GM12892 (cell line): ENCODE measurements around the gene ITGB7.
"Not testable (repeated sequence)": the region's sequence is repeated elsewhere in the genome, so short reads cannot be mapped to it uniquely, and the experiment has no call there.

Source experiments
- DNase-seq: peaks from one replicate; pipeline ENCODE4 v3.0.0; 2011; ENCODE audit not compliant: insufficient read length
- FAIRE-seq: peaks from 2 replicates; lab custom pipeline; 2011; peaks lifted over from hg19 to GRCh38; lab: Jason Lieb, UNC
- POLR2A ChIP-seq: IDR thresholded peaks from 2 replicates; pipeline ENCODE4 v1.6.1; 2011; ENCODE audit warnings: low read depth, low read length, control low read depth
- POLR2AphosphoS5 ChIP-seq: IDR thresholded peaks from 2 replicates; pipeline ENCODE4 v1.6.1; 2011; ENCODE audit warnings: low read depth, low read length, control low read depth
- TAF1 ChIP-seq: IDR thresholded peaks from 2 replicates; pipeline ENCODE4 v1.6.1; 2011; ENCODE audit warnings: low read depth, mild to moderate bottlenecking, control low read depth, low read length, borderline replicate concordance

The ITGB7 gene

DNA sequence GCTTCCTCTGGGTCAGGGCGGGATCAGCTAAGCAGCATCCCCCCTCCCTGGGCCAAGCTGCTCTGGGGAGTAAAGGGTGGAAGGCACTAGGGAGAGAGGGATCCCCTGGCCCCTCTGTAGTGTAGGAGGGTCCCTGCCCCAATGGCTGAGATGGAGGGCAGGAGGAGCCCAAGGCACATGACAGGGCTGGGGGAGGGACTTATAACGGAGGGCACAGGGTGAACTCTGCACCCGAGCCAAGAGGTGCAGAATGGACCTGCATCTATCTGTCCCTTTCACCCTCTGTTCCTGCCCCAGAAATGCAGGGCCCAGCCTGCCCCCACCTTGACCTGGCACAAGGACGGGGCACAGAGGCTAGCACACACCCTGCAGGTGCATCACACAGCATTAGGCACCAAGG lies 3.8 kb upstream of the ITGB7 start:
- no peak for TF ChIP-seq POLR2A
- TF ChIP-seq TAF1 = no peak
- no peak for FAIRE-seq

GRCh38 chr12:53208877-53209463 lies 1.9 kb upstream of the ITGB7 start:
- FAIRE-seq = peak; percentile 62
- TF ChIP-seq POLR2AphosphoS5 (peak; percentile 67), POLR2A (peak; percentile 54; the same call in 1 of the 2 replicates), TAF1 (no peak)
- peak; percentile 66 for DNase-seq

More for the DNA sequence above, 3.8 kb upstream of the ITGB7 start:
- no peak for DNase-seq

DNA sequence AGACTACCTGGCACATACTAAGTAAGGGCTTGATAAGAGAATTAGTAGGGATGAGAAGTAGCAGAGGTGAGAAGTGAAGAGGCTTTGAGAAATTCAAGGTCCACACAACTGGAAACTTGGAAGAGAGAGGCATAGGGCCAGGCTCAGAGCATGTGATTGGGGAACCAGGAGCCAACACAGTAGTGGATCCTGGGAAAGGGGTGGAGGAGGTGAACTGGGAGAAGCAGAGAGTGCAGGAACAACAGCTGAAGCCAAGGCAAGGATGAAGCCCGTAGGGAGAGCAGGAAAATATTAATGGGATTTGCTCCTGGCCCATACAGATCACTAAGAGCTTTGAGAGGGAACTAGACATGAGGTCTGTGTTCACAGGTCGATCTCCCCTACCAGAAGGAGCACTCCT lies 1.4 kb upstream of the ITGB7 start:
- no peak for TF ChIP-seq POLR2A
- no peak for TF ChIP-seq TAF1
- no peak for TF ChIP-seq POLR2AphosphoS5
- DNase-seq (no peak), FAIRE-seq (no peak)

DNA sequence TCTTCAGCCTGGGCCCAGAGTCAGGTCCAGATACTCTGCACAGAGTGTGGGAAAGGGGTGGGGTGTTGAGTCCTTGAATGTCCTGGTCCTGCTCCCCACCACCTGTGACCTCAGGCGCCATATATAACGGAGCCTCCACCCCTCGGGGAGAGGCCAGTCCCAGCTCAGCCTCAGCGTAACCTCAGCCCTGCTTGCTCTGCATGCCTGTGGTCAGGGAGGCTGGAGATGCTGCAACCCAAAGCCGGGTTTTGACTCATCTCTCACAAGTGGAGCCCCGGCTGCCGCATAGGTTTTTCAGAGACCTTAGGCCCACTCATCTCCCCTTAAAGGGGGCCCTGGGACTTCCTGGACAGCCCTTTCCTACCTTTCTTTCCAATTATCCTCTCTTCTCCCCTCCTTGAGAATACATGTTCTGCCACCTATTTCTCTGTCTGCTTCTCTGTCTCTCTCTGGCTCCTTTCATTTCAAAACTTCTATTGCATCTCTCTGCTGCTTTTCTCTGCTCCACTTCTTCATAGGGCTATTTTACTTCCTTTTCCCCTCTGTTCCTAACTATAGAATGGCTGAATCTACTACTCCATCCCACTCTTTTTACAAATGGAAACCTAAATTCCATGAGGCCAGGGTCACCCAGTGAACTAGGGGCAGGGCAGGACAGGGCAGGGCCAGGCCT lies 1.2 kb downstream of the ITGB7 start:
- FAIRE-seq (peak; percentile 84), DNase-seq (peak; percentile 81)
- TF ChIP-seq TAF1 (peak; percentile 54; the same call in 1 of the 2 replicates), POLR2A (peak; percentile 56; the same call in 1 of the 2 replicates), POLR2AphosphoS5 (peak; percentile 64)

- TF ChIP-seq TAF1 (no peak), POLR2AphosphoS5 (no peak), POLR2A (no peak)
- DNase-seq (no peak), FAIRE-seq (no peak)
Observed at GRCh38 chr12:53204351-53204750, 2.7 kb downstream of the ITGB7 start.

DNA sequence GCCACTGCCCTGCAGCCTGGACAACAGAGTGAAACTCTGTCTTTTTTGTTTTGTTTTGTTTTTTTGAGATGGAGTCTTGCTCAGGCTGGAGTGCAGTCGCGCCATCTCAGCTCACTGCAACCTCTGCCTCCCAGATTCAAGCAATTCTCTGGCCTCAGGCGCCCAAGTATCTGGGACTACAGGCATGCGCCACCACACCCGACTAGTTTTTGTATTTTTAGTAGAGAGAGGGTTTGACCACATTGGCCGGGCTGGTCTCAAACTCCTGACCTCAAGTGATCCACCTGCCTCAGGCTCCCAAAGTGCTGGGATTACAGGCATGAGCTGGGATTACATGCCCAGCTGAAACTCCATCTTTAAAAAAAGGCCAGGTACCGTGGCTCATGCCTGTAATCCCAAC lies 4.7 kb downstream of the ITGB7 start:
- DNase-seq, FAIRE-seq: not testable (repeated sequence)

DNA sequence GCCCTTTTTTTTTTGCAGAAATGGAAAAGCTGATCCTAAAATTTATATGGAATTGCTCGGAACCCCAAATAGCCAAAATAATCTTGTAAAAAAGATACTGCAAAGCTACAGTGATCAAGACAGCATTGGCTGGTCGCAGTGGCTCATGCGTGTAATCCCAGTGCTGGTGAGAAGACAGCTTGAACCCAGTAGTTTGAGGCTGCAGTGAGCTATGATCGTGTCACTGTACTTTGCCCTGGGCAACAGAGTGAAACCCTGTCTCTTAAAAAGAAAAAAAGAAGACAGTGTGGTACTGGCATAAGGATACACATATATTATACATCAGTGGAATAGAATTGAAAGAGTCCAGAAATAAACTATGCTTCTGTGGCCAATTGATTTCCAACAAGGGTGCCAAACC lies 5.4 kb downstream of the ITGB7 start:
- no peak for DNase-seq
- no peak for TF ChIP-seq TAF1
- no peak for TF ChIP-seq POLR2AphosphoS5
- TF ChIP-seq POLR2A = no peak
- no peak for FAIRE-seq

DNA sequence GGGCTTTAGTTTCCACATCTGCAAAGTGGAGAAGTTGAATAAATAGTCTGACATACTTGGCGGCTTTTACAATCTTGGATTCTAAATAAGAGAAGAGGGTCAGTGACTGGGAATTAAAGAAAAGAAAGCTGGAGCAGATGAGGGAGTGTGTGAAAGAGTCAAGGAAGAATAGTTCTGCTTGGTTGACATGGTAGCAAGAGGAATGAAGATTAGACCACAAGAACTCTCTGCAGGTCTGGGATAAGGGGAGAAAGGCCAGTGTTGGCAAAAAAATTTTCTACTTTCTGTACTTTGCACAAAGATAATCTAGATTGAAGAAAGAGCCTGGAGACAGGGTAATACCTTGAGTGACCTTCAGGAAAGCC lies 5.9 kb downstream of the ITGB7 start:
- FAIRE-seq = no peak
- DNase-seq = no peak
- TF ChIP-seq TAF1 (no peak), POLR2A (no peak), POLR2AphosphoS5 (no peak)

DNA sequence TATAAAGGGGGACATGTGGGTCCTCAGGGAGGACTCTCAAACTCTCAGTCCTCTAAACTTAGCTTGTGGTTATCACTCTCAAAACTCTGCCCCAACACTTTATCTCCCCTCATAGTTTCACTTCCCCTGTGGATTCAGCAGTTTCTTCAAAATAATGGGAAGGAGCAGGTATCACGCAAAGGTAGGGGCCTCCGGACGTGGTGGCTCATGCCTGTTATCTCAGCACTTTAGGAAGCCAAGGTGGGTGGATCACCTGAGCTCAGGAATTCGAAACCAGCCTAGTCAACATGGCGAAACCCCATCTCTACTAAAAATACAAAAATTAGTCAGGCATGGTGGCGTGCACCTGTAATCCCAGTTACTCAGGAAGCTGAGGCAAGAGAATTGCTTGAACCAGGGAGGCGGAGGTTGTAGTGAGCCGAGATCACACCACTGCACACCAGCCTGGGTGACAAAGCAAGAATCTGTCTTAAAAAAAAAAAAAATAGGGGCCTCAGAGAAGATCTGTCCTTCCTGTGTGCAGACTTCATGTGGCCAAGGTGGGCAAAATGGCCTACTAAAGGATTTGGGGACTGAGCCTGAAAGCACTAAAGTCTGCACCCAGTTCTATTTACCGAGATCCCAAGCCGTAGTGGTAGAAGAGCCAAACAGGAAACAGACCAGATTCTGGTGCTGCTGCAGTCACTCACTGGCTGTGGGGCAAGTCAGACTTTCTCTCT lies 6.4 kb downstream of the ITGB7 start:
- FAIRE-seq = peak; percentile 5
- DNase-seq = no peak
- TF ChIP-seq TAF1 (no peak), POLR2AphosphoS5 (no peak), POLR2A (no peak; the same call in 1 of the 2 replicates)

DNA sequence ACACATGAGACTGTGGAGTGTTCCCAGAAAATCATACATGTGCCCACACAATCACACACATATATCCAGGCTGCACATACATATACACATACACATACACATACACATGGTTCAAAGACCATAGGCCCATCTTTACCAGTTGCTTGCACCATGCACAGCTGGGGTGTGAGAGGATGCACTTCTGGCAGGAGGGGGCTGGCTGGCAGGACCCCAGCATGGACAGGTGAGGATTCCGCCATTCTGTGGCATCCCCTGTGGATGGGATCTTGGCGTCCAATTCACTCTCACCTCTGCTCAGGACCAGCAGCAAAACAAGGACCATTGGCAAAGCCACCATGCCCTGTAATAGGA lies 7.0 kb downstream of the ITGB7 start:
- TF ChIP-seq POLR2A (no peak), TAF1 (no peak), POLR2AphosphoS5 (no peak)
- peak; percentile 72 for FAIRE-seq
- no peak for DNase-seq

GRCh38 chr12:53199700-53200099 lies 7.4 kb downstream of the ITGB7 start:
- no peak for TF ChIP-seq POLR2A
- TF ChIP-seq POLR2AphosphoS5 = no peak
- no peak for TF ChIP-seq TAF1
- no peak for FAIRE-seq
- DNase-seq = no peak

DNA sequence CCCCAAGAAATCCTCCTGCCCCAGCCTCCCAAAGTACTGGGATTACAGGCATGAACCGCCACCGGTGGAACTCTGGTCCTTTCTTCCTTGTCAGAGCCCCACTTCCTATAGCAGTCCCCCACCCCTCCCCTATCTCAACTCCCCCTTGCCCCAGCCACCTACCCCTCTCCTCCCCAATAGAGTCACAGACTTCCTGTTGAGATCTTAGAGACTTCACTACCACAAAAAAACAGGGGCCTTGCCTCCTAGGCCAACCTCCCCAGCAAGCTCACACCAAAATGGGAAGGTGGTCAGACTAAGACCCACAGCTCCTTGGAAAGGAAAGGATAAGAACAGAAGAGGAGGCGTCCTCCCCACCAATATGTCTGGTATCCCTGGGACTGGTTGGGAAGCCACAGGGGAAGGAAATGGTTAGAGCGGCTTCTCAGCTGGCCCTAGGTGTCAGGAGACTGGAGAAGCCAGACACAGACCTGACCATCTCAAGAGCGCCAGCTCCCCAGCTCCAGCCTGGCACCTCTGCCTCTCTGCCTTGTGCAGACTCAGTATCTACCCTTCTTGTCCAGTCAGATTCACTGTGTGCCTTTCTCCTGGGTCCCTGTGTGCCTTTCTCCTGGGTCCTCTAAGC lies 8.5 kb downstream of the ITGB7 start:
- no peak for FAIRE-seq
- no peak for DNase-seq
- TF ChIP-seq TAF1 = no peak
- no peak for TF ChIP-seq POLR2A
- TF ChIP-seq POLR2AphosphoS5 = no peak
